Measurements from ENCODE around the gene RASGRF1.

The RASGRF1 gene

GRCh38 chr15:78987556-78988360, 102.8 kb downstream of the RASGRF1 start:
- no peak for DNase-seq (ENCODE audit: low read depth)

- DNase-seq (ENCODE audit: low read depth): no peak
Measured at GRCh38 chr15:78985859-78986475, 104.6 kb downstream of the RASGRF1 start.

GRCh38 chr15:78984041-78984440, 106.5 kb downstream of the RASGRF1 start:
- no peak for DNase-seq (ENCODE audit: low read depth)

- no peak for DNase-seq (ENCODE audit: low read depth)
Measured at GRCh38 chr15:78983146-78983918, 107.2 kb downstream of the RASGRF1 start.

GRCh38 chr15:78982736-78983135, 107.8 kb downstream of the RASGRF1 start:
- no peak for DNase-seq (ENCODE audit: low read depth)

GRCh38 chr15:78981532-78982313, 108.9 kb downstream of the RASGRF1 start:
- no peak for DNase-seq (ENCODE audit: low read depth)

GRCh38 chr15:78979456-78980320, 110.9 kb downstream of the RASGRF1 start:
- no peak for DNase-seq (ENCODE audit: low read depth)

- DNase-seq (ENCODE audit: low read depth): no peak
Measured at GRCh38 chr15:78978601-78979179, 111.9 kb downstream of the RASGRF1 start.

- no peak for DNase-seq (ENCODE audit: low read depth)
Measured at GRCh38 chr15:78977591-78978347, 112.8 kb downstream of the RASGRF1 start.

GRCh38 chr15:78977091-78977571, 113.4 kb downstream of the RASGRF1 start:
- DNase-seq (ENCODE audit: low read depth): no peak

- no peak for DNase-seq (ENCODE audit: low read depth)
Measured at GRCh38 chr15:78976691-78977090, 113.9 kb downstream of the RASGRF1 start.

- DNase-seq (ENCODE audit: low read depth): no peak
Measured at GRCh38 chr15:78974272-78974918, 116.2 kb downstream of the RASGRF1 start.

GRCh38 chr15:78969687-78970349, 120.8 kb downstream of the RASGRF1 start:
- no peak for DNase-seq (ENCODE audit: low read depth)

- DNase-seq (ENCODE audit: low read depth): no peak
Measured at GRCh38 chr15:78968539-78969271, 121.9 kb downstream of the RASGRF1 start.

- DNase-seq (ENCODE audit: low read depth): no peak
Measured at GRCh38 chr15:78968114-78968513, 122.5 kb downstream of the RASGRF1 start.

GRCh38 chr15:78960308-78960707, 130.3 kb downstream of the RASGRF1 start:
- DNase-seq (ENCODE audit: low read depth): no peak

- DNase-seq (ENCODE audit: low read depth): no peak
Measured at GRCh38 chr15:78959360-78959759, 131.2 kb downstream of the RASGRF1 start.
